Measurements from ENCODE around the gene TTBK1. TPM values are rescaled to one million over a fixed set of nuclear protein-coding genes. Genes with fewer than 3 reads are reported as not detected.

The TTBK1 gene
- total RNA-seq, 1 donor from 2014 or later = 1.7 TPM

GRCh38 chr6:43267619-43268354 is 24.5 kb downstream of the TTBK1 start:
- Histone ChIP-seq H3K9me3 (ENCODE audit: low read depth) (no peaks in the 10 kb centered on the region), H3K4me2 (peak overlapping the region; percentile 45), H3F3A (ENCODE audit: low read depth) (peaks cover 4% of the 10 kb centered on the region), H3K9ac (no peak overlapping the region), H3K79me2 (ENCODE audit: low read depth) (no peaks in the 10 kb centered on the region), H4K20me1 (ENCODE audit: low read depth) (no peaks in the 10 kb centered on the region), H3K27ac (no peak overlapping the region), H3K27me3 (peaks cover 35% of the 10 kb centered on the region), H3K4me1 (peaks cover 17% of the 10 kb centered on the region), H2AFZ (replicated peaks) (peak overlapping the region; percentile 52), H3K4me3 (no peak overlapping the region), H3K36me3 (no peaks in the 10 kb centered on the region)
- H3K36me3 Mint-ChIP-seq = peaks cover 2% of the 10 kb centered on the region
- no peak for DNase-seq (ENCODE audit: low spot score)
- TF ChIP-seq EZH2 (IDR thresholded peaks at IDR 0.05) = no peak
- H3K9me3 Mint-ChIP-seq = no peaks in the 10 kb centered on the region
- peaks cover 37% of the 10 kb centered on the region for H3K4me1 Mint-ChIP-seq
- peak overlapping the region; percentile 54 for H3K4me3 Mint-ChIP-seq
- H3K27me3 Mint-ChIP-seq (ENCODE audit: insufficient read depth, low read depth) = peaks cover 28% of the 10 kb centered on the region
- H3K27ac Mint-ChIP-seq = peak overlapping the region; percentile 42

DNA sequence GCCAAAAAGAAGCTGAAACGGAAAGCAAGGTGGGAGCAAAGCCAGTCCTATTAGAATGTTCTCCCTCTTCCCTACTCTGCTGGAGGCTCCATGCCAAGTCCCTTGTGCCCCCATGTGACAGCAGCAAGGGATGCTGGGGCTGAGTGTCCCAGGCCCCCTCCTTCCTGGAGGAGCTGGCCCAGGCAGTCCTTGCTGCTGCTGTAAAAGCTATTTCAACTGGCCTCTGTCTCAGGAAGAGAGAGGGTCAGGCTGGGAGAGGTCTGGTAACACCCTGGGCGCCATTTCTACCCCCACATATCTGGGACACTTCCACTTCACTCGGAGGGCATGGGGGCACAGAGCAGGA is 25.0 kb downstream of the TTBK1 start:
- H3K4me3 ChIP-seq = no peak overlapping the region
- no peaks in the 10 kb centered on the region for H3K9me3 ChIP-seq (ENCODE audit: low read depth)
- no peak overlapping the region for H3K27ac Mint-ChIP-seq
- no peaks in the 10 kb centered on the region for H3K36me3 ChIP-seq
- H3K27me3 ChIP-seq = peaks cover 39% of the 10 kb centered on the region
- no peak overlapping the region for H3K9ac ChIP-seq
- no peak for TF ChIP-seq EZH2phosphoT487 (IDR thresholded peaks at IDR 0.05)
- TF ChIP-seq EZH2 (IDR thresholded peaks at IDR 0.05) = no peak
- no peak overlapping the region for H2AFZ ChIP-seq (replicated peaks)
- H4K20me1 ChIP-seq (ENCODE audit: low read depth) = no peaks in the 10 kb centered on the region
- no peak overlapping the region for H3K4me3 Mint-ChIP-seq
- H3K4me2 ChIP-seq = no peak overlapping the region
- H3K4me1 Mint-ChIP-seq = peaks cover 37% of the 10 kb centered on the region
- DNase-seq (ENCODE audit: low spot score) = no peak
- no peaks in the 10 kb centered on the region for H3K79me2 ChIP-seq (ENCODE audit: low read depth)
- H3K27ac ChIP-seq = no peak overlapping the region
- peaks cover 4% of the 10 kb centered on the region for H3F3A ChIP-seq (ENCODE audit: low read depth)
- peaks cover 2% of the 10 kb centered on the region for H3K36me3 Mint-ChIP-seq
- H3K4me1 ChIP-seq = peaks cover 17% of the 10 kb centered on the region
- peaks cover 28% of the 10 kb centered on the region for H3K27me3 Mint-ChIP-seq (ENCODE audit: insufficient read depth, low read depth)
- no peaks in the 10 kb centered on the region for H3K9me3 Mint-ChIP-seq

DNA sequence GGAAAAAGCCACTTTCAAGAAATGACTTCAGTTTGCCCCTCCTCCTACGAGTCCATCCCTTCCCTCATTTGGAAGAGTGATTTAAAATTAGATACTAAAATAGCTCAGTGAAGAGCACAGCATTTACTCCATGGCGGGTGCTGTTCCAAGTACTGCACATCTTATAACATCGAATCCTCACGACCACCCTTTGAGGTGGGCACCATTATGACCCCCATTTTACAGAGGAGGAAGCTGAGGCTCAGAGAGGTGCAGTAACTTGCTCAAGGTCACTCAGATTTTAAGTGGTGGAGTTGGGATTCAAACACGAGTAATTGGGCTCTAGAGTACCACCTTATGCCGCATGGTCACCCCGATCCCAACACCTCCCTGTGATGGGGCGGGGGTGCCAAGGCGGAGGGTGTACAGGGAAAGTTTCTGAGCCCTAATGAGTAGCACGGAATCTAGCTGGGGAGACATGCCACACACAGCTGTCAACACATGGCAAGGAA is 25.5 kb downstream of the TTBK1 start:
- Mint-ChIP-seq H3K36me3 (peaks cover 2% of the 10 kb centered on the region), H3K4me1 (peaks cover 38% of the 10 kb centered on the region), H3K4me3 (no peak overlapping the region), H3K9me3 (no peaks in the 10 kb centered on the region), H3K27ac (no peak overlapping the region), H3K27me3 (ENCODE audit: insufficient read depth, low read depth) (peaks cover 29% of the 10 kb centered on the region)
- Histone ChIP-seq H3K27ac (no peak overlapping the region), H3K4me2 (no peak overlapping the region), H3K4me1 (peaks cover 17% of the 10 kb centered on the region), H3K79me2 (ENCODE audit: low read depth) (no peaks in the 10 kb centered on the region), H3K9me3 (ENCODE audit: low read depth) (no peaks in the 10 kb centered on the region), H3K9ac (no peak overlapping the region), H3F3A (ENCODE audit: low read depth) (peaks cover 7% of the 10 kb centered on the region), H3K27me3 (peaks cover 44% of the 10 kb centered on the region), H3K36me3 (no peaks in the 10 kb centered on the region), H4K20me1 (ENCODE audit: low read depth) (no peaks in the 10 kb centered on the region), H3K4me3 (no peak overlapping the region), H2AFZ (replicated peaks) (no peak overlapping the region)
- TF ChIP-seq, protein P1, sequence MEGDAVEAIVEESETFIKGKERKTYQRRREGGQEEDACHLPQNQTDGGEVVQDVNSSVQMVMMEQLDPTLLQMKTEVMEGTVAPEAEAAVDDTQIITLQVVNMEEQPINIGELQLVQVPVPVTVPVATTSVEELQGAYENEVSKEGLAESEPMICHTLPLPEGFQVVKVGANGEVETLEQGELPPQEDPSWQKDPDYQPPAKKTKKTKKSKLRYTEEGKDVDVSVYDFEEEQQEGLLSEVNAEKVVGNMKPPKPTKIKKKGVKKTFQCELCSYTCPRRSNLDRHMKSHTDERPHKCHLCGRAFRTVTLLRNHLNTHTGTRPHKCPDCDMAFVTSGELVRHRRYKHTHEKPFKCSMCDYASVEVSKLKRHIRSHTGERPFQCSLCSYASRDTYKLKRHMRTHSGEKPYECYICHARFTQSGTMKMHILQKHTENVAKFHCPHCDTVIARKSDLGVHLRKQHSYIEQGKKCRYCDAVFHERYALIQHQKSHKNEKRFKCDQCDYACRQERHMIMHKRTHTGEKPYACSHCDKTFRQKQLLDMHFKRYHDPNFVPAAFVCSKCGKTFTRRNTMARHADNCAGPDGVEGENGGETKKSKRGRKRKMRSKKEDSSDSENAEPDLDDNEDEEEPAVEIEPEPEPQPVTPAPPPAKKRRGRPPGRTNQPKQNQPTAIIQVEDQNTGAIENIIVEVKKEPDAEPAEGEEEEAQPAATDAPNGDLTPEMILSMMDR (IDR thresholded peaks at IDR 0.05) = no peak
- TF ChIP-seq EZH2phosphoT487 (IDR thresholded peaks at IDR 0.05) (no peak), EZH2 (IDR thresholded peaks at IDR 0.05) (no peak)
- no peak for DNase-seq (ENCODE audit: low spot score)

DNA sequence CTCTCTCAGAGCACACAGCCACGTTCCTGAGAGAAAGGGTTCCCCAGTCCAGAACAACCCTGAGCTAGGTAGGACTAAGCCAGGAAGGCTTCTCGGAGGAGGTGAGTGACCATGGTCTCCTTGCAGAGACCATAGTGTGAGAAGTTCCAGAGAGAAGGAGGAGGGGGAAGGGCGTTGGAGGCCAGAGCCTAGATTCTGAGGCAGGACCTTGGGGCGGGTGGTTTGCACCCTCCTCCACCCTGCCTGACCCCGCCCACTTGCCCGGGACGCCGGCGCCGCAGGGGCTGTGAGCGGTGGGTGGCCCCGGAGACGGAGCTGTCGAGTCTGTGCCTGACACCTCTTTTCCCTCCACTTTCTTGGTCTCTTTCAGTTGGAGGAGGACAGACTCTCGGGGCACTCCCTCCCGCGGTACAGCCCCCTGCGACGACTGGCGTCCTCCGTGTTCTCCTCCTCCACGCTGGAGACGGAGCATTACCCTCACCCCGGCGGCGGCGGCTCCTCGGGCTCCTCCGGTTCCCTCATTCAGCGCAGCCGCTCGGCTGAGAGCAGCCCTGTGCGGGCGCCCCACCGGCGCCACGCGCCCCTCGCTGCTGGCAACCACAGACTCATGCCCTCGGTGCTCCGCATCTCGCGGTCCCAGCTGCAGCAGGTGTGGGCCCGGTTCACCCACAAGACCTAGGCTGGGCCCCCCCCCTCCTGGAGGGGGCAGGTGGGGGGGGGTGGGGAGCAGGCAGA is 26.2 kb downstream of the TTBK1 start:
- peaks cover 17% of the 10 kb centered on the region for H3K4me1 ChIP-seq
- H3K4me1 Mint-ChIP-seq = peaks cover 43% of the 10 kb centered on the region
- H3K4me2 ChIP-seq = peak overlapping the region; percentile 71
- peaks cover 51% of the 10 kb centered on the region for H3K27me3 ChIP-seq
- peaks cover 2% of the 10 kb centered on the region for H3K36me3 Mint-ChIP-seq
- H3K9me3 Mint-ChIP-seq = no peaks in the 10 kb centered on the region
- no peak overlapping the region for H3K4me3 Mint-ChIP-seq
- peaks cover 35% of the 10 kb centered on the region for H3K27me3 Mint-ChIP-seq (ENCODE audit: insufficient read depth, low read depth)
- H3F3A ChIP-seq (ENCODE audit: low read depth) = peaks cover 10% of the 10 kb centered on the region
- peak; percentile 48 for DNase-seq (ENCODE audit: low spot score)
- H3K4me3 ChIP-seq = peak overlapping the region; percentile 22
- TF ChIP-seq EZH2 (IDR thresholded peaks at IDR 0.05) (no peak), EZH2phosphoT487 (IDR thresholded peaks at IDR 0.05) (no peak)
- TF ChIP-seq, protein P1 (IDR thresholded peaks at IDR 0.05) = no peak
- H3K9me3 ChIP-seq (ENCODE audit: low read depth) = no peaks in the 10 kb centered on the region
- no peaks in the 10 kb centered on the region for H3K36me3 ChIP-seq
- no peak overlapping the region for H3K9ac ChIP-seq
- H3K79me2 ChIP-seq (ENCODE audit: low read depth) = no peaks in the 10 kb centered on the region
- peak overlapping the region; percentile 57 for H2AFZ ChIP-seq (replicated peaks)
- H3K27ac ChIP-seq = no peak overlapping the region
- no peaks in the 10 kb centered on the region for H4K20me1 ChIP-seq (ENCODE audit: low read depth)
- no peak overlapping the region for H3K27ac Mint-ChIP-seq

All from neural progenitor cell (in vitro differentiated cells).